GM21786 (cell line): Measurements from ENCODE around the gene RFX3.

ENCODE experiments used
- ATAC-seq: cut with Tn5 transposase; IDR thresholded peaks from one replicate; pipeline ENCODE4 v1.9.1; 2021; ENCODE audit not compliant: unreplicated experiment

Gene RFX3

DNA sequence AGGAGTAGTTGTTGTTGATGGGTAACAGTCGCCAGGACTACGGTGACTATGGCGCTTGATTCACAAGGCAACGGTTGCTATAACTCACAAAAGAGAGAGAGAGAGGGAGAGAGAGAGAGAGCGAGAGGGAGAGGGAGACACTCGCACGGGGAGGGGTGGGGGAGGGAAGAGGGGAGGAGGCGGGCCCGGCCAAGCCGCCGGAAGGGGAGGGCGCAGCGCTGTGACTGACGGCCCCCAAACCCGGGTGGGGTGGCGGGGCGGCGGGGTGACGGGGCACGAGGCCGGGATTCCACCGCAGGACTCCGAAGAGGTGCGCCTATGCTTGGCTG lies at the start of gene RFX3:
Gene RFX3 (minus strand): TSS at position 166 of the 329 bp plus-strand sequence. CDS start 130,413 bp downstream, outside the sequence.
- peak; percentile 46 for ATAC-seq

DNA sequence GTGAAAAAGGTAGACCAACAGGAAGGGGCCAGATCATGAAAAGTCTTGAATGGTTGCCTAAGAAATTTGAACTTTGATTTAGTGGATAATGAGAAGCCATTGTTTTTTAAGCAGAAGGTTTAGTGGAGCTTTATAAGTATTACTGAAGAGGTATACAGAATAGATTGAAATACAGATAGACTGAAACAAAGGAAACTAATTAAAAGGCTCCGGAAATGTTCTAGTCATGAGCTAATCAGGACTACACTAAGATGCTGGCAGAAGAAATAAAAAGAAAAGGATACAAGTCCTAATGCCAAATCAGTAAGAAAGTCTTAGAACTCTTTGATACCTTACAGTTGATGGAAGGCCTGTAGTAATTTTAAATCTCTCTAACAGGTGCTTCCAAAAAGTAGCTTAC lies 45.7 kb upstream of the RFX3 start:
- no peak for ATAC-seq

DNA sequence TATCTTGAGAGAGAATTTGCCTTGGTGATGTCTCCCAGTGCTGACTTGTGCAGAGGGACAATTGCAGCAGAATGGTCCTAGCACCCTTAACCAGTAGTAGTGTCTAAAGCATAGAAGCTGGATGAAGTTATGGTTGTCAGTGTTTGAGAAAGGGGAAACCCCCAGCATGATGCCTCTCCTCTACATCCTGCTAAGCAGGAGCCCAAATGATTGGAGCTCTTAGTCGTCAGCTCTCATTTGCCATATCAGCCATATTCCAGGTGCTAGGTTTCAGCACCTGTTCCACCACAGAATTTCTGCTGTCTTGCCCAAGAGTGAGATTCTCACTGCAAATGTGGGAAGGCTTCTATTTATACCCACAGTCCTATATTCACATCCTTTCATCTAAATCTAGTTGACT lies 43.7 kb upstream of the RFX3 start:
- no peak for ATAC-seq

DNA sequence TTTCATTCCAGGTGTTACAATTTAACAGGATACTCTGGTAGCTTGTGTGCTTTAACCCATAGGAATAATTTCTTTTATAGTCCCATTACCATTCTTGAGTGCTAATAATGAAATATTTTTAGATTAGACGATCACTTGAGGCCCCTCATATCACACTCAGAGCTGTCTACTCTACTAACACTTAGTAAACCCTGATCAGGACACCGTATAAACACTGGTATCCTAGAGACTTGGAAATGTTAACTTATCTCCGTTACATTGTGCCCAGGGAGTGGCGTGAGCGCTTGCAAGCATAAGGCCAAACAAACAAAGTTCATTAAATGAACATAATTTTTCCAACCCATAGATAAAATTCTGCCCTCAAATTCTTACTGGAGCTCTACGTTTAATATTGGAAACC lies 42.2 kb upstream of the RFX3 start:
- ATAC-seq, result no peak

DNA sequence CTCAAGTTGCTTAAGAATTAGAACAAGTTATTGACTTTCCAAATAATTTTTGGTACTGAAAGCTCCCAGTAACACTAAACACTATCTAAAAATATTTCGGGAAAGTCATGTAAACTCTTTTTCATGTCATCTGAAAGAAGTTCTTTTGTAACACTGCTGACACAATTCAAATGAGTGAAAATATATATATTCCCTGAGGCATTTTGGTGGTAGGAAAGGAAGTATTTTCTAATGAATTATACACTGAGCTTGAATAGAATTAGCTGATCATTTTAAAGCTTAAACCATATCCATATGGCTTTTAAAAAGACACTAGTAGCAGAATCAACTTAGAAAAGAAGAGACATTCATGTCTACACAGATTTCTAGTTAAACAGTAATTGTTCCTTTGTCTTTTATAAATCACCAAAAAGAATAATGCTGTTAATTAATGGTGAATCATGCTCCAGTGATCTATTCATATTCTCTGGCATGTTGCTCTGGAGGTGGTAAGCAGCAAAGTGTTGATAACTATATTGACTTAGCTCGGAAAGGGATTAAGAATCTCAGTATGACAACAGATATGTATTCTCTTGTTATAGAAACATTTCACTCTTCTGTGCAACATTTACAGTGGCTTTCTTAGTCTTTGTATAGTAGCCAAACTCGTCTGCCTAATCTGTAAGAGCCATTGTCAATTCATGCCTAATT lies 27.4 kb upstream of the RFX3 start:
- ATAC-seq, result no peak

DNA sequence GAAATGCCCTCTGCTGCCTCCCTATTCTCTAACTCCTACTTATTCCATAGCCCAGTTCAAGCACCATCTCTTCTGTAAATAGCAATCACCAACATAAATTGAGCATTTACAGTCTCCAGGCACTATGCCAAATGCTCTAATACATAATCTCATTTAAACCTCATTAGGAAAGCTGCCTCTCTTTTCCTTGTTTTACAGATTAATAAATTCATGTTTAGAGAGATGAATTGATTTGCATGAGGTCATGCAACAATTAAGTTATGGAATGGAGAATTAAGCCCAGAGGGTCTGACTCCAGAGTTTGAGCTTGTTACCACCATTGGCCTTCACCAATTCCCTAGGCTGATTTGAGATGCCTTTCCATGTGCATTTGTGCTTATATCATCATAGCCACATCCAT lies 23.4 kb upstream of the RFX3 start:
- no peak for ATAC-seq

DNA sequence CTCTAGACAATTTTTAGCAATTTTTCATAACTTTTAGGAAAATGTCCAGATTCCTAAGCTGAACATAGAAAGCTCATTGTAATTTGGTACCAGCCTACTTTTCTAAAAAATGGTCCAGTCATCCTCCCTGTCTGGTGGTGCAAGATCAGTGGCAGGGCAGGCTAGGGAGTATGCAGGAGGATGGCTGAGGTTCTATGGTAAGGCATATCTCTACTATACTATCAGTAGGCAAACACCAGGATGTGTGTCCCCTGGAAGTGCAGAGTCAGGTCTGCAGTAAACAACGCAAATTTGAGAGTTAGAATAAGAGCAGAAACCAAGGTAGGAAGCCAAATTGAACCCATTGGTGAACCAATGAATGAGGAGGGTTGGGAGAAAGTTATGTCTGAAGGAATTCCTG lies 22.8 kb upstream of the RFX3 start:
- no peak for ATAC-seq

DNA sequence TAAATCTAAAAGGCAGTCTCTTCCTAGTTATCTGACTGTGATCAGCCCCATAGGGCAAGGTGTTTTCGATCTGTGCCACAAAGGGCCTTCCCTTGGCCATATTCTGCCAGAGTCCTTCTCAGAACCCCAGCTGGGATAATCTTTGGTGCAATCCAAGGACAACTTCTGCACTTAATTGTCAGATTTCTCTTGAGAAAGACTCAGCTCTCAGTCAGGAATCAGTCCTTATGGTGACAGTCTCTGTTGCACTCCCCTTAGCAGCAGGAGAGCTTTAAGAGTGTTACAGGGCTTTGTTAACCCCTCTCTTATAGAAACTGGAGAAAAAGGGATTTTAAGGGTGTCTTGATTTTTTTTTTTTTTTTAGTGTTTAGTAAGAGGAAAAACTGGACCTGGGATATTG lies 15.4 kb upstream of the RFX3 start:
- no peak for ATAC-seq

DNA sequence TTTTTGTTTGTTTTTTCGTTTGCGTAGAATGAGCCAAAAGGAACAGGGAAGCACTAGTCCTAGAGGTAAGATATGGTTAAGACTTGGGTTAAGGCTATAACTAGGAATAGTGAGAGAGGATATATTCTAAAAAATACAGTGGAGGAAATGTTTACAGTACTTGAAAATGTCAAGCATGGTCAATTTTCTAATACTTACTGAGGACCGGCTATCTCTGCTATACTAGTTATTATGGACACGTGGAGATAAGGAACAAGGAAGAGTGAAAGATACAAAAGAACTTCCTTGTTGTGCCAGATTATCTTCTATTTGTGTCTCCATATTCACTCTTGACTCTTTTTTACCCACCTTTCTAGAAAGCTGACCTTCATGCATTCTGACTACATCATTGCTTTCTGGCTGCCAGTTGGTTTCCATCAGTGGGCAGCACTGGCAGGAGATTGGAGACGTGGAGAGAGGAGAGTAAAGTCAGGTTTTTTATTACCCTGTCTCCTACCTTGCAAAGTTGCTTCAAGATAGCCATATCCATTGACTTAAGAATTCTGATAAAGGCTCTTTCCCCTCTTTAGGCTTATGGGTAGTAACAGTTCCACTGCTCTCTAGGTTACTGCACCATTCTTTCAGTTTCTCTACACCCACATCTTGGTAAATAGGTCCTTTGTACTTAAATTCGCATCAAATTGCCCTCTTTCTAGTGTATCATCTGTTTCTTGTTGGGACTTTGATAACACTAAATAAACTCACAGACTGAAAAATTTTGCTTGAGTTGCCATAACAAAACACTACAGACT lies 9.0 kb upstream of the RFX3 start:
- no peak for ATAC-seq

DNA sequence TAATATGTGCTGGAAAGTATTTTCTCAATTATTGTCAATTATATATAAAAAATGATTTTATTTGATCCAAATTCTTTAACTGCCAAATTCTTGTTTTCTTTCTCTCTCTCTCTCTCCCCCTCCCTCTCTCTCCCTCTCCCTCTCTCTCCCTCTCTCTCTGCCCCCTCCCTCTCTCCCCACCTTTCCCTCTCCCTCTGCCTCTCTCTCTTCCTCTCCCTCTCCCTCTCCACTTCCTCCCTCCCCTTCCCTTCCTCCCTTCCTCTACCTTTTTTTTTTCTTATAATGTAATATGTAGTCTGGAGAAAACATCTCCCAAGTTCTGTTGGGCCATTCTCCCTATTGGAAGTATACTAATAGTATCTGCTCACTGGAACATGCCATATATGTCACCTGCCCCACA lies 6.4 kb upstream of the RFX3 start:
- no peak for ATAC-seq

DNA sequence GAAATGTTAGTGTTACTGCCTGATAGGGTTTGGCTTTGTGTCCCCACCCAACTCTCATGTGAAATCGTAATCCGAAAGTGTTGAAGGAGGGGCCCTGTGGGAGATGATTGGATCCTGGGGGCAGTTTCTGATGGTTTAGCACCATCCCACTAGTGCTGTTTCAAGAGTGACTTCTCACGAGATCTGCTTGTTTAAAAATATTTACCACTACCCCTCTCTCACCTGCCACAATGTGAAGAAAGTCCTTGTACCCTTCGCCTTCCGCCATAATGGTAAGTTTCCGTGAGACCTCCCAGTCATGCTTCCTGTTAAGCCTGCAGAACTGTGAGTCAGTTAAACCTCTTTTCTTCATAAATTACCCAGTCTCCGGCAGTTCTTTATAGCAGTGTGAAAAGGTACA lies 2.6 kb upstream of the RFX3 start:
- no peak for ATAC-seq

DNA sequence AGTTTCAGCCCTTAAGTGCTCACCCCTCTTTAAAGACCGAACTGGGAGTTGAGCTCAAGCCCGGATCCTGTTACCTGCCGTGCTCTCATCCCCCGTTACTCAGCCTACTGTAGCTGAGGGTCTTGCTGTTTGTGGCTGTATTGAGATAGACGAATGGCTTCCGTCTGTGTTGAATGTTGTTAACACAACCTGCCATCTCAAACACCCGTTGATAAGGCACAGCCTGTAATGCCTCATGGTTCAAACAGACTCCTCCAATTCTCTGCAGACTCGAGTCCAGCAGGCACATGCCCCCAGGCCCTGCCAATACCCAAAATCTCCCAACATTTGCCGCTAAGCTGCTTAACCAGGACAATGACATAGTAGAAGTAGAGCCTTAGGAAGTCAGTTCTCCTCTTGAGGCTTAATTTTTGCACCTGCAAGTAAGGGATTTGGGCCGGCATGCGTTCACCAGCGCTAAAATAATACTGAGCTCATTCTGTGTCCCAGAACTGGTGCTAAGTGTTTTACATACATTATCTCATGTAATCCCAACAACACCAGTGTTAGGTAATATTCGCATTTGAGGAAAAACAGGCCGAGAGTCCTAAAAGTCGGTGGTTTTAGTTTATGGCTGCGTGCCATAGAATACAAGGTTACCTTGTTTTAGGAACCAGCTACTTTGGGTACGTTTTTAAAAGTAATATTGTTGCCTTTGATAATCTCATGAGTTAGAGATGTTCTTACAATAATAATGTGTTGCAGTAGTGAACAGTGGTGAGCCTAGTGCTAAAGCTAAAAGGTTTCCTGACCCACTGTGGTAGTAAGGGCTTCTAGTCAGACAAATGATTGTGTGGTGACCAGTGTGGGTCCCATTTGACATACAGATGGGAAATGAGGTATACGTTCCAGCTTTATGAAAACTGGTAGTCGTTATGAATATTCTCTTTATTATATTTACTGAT lies 1.5 kb upstream of the RFX3 start:
- no peak for ATAC-seq

DNA sequence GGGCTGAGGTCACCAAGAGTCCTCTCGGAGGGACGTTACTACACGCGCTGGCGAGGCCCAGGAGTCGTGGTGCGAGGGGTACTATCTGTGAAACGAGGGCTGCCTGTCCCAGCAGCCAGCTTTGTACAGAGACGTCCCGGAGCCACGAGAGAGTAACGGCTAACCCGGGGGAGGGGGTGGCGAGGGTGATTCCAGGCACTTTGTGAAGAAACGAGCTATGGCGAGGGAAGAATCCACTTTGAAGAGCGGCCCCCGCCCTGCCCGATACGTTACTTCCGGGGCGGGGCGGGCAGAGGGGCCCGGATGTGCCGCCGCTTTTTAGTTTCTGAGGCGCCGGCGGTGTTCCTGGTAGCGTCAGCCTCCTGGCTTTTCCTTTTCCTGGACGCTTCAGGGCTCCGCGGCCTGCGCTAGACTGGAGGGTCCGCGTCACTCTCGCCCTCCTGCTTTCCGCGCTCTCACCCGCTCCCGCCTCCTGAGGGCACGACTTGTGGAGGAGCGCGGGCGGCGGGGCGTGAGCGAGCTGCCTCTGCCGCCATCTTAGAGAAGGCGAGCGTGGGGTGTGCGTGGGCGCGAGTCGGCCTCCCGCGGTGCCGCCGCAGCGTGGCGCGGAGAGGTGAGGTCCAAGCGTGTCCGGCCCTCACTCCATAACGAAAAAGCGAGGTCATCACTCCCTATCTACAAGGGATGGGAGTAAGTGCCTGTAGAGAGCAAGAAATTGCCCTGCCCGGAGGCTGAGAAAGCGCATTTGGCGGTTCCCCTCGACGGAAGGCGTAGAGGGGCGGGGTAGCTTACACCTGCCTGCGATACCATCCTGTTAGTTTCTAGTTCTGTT lies 580 bp upstream of the RFX3 start:
- peak; percentile 56 for ATAC-seq

DNA sequence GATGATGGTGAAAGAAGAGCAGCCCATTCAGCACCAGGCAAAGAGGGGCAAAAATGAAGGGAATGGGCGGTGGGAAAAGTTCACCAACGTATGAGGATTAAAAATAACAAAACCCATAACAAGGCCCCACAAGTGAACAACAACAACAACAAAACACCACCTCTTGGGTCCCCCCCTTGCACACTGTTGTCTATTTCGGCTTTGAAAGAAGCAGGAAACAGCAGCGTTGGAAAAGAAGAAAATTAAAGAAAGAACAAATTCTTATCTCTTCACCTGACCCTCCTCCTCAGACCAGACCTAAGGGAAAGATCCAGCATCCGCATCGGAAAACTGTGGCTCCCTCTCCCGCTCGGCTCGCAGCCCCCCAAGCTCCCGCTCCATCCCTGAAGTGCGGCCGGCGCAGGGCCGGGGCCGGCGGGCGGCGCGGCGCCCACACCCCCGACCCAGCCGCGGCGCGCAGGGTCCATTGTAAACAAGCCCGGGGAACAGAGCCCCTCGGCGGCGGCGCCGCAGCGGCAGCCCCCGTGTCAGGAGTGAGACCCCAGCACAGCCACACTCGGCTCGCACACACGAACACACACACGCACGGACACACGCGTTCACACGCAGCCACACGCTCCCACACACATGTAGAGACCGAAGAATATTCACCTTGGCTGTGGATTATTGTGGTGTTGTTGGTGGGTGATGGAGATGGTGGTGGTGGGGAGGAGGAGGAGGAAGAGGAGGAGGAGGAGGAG lies 535 bp downstream of the RFX3 start:
- ATAC-seq, result no peak

DNA sequence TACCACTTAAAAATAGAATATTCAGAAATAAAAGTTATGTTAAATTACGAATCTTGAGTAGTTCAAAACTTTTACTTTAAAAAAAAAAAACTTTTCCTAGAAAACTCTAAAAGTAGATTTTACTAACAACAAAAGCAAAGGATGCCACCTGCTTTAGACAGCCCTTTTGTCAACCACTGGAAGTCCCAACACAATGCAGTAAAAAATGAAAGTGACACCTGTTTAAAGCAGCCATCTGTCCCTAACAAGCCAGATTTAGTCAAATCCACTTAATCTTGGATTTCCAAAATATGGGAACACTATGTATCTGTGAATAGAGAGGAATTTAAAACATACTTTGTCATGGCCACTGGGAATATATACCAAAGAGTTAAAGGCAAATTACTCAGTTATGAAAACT lies 3.8 kb downstream of the RFX3 start:
- no peak for ATAC-seq

DNA sequence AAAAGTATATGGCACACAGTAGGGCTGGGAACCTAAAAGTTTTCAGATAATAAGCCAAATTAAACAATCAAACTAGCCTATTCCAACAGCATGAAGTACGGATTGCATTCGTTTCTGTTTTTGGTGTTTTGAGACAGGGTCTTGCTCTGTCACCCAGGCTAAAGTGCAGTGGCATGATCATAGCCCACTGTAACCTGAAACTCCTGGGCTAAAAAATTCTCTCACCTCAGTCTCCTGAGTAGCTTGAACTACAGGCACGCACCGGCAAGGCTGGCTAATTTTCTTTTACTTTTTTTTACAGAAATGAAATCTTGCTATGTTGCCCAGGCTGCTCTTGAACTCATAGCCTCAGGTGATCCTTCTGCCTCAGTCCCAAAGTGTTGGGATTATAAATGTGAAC lies 5.2 kb downstream of the RFX3 start:
- ATAC-seq, result no peak

DNA sequence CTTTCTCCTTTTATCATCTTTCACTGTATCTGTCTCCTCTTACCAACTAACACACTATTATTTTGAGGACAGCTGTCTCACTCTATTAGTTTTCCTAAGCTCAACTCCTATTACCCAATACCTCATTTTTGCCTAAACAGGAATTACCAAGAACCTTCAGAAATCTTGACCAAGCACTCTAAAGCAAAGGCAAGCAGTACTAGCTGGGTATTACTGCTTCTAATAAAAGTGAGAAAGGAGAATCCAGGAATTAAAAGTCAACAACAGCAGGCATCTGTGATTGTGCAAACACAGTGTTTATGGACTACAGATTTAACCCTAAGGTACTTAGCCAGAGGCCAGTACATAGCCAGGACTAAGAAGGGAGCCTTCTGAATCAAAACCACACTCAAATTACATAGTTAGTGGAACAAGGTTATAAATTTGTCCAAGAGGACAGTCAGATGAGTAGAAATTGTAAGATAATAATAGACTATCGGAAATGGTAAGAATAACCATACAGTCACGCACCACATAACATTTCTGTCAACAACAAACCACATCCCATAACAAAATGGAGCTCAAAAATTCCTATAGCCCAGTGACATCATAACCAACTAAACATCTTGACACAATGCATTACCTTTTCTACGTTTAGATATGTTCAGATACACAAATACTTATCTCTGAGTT lies 8.3 kb downstream of the RFX3 start:
- ATAC-seq, result no peak

DNA sequence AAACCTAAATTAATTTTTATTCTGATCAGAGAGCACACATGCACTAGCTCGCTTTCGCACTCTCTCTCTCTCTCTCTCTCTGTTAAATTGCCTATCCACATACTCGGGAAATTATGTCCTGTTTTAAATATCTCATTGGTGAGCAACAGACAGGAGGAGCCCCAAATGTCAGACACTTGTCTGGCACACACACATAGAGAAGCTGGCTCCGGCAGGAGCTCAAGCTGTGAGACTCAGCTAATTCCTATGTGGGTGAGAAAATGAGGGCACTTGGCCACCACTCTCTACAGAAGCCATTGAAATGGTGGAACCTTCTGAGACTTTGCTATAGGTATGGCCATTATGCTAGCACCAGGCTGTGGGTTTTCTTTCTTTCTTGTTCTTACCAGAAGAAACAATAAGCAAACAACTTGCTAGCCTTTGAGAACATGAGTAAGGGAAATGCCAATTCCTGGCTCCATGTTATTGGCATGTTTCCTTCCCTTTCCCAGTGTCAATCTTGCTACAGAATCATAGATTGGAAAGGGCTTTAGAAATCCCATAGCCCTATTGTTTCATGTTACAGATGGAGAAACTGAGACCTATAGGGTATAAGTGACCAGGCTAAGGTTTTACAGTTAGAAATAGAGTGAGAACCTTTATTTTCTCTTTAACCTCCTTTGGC lies 9.0 kb downstream of the RFX3 start:
- no peak for ATAC-seq

DNA sequence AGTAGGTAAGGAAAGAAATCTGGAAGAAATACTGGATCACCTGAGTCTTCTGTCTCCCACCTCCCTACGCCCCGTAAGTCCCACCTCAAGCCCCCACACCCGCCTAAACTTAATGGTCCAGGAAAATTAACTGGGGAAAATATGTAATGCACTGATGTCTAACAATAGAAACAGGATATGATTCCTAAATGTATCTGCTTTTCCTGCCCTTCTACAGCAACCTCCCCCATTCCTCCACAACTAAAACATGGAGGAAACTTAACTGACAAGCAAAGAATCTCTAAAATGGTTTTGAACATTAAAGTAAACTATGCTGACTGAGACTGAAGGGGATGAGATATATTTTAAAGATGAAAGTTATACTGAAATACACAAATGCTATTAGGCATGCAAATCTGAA lies 10.4 kb downstream of the RFX3 start:
- no peak for ATAC-seq
